Left cardiac atrium (tissue), 4 donors: ENCODE data around the gene HAVCR2. TPM values are rescaled to one million over a fixed set of nuclear protein-coding genes. Genes with fewer than 3 reads are reported as not detected.
"Not testable (repeated sequence)": the region's sequence is repeated elsewhere in the genome, so short reads cannot be mapped to it uniquely, and the experiment has no call there.

Source experiments
- ATAC-seq, 2 donors: fragments of 200-7000 bp; cut with Tn5 transposase; one replicate each; pipeline ENCODE4 v1.9.1; 2020; ENCODE audit warnings: mild to moderate bottlenecking in 2 of 2, moderate library complexity in 2 of 2
- DNase-seq: peaks from one replicate; pipeline ENCODE4 v3.0.0-alpha.2; 2020
- intact Hi-C, 2 donors: fragments of 100-400 bp; cut with DNase I; formaldehyde crosslinking; loops; one replicate each; pipeline versions ENCODE4 v1.14.1 to v1.15.1; 2022 to 2023
- total RNA-seq, 2 donors: library from RNA; stranded (reverse); fragmentation: NEBNext Ultra II Directional; extraction: Animal tissue kit (Norgen Biotek cat#: 25700); gene quantifications; one replicate each; pipeline ENCODE4 v1.2.1, GENCODE V29; 2021
- donor health status: DM: no; HTN: yes; CAD: no.
- donor health status: DM: no; HTN: yes; CAD: no; lungs with severe emphysema.
- donor health status: DM: yes; HTN: yes; CAD: no.
- donor health status: Dilated cardiomyopathy.

Gene HAVCR2
- total RNA-seq, 2 donors from 2014 or later = 5.7 to 11.4 TPM

GRCh38 chr5:157106630-157107461 is 2.0 kb downstream of the HAVCR2 start:
- peak in 1 of 2 donors; percentile 52 for ATAC-seq
- peak; percentile 63 for DNase-seq
- intact Hi-C loops = no loop called here

- intact Hi-C loops = no loop called here
- DNase-seq (no peak), ATAC-seq (peak; percentile 44 to 71)
Measured at GRCh38 chr5:157100140-157100679, 8.6 kb downstream of the HAVCR2 start.

GRCh38 chr5:157088342-157088990 is 20.4 kb downstream of the HAVCR2 start:
- DNase-seq = no peak
- no peak for ATAC-seq
- intact Hi-C loops = no loop called here

- intact Hi-C loops = no loop called here
Measured at GRCh38 chr5:157086751-157087359, 22.0 kb downstream of the HAVCR2 start.

GRCh38 chr5:157085930-157086329 is 22.9 kb downstream of the HAVCR2 start:
- ATAC-seq = no peak
- DNase-seq = no peak
- intact Hi-C loops = no loop called here

More at GRCh38 chr5:157086751-157087359, 22.0 kb downstream of the HAVCR2 start:
- no peak for ATAC-seq
- DNase-seq = no peak

- intact Hi-C loops = no loop called here
- no peak for DNase-seq
- ATAC-seq = no peak
Measured at GRCh38 chr5:157080286-157080685, 28.6 kb downstream of the HAVCR2 start.

GRCh38 chr5:157076558-157076957 is 32.3 kb downstream of the HAVCR2 start:
- peak; percentile 44 to 82 for ATAC-seq
- peak; percentile 22 for DNase-seq
- intact Hi-C loops = no loop called here

- DNase-seq = no peak
- intact Hi-C loops = no loop called here
- ATAC-seq = no peak
Measured at GRCh38 chr5:157072508-157072907, 36.3 kb downstream of the HAVCR2 start.

GRCh38 chr5:157069949-157070348 is 38.9 kb downstream of the HAVCR2 start:
- DNase-seq = no peak
- intact Hi-C loops = no loop called here
- no peak for ATAC-seq

- DNase-seq = no peak
- intact Hi-C loops = no loop called here
- ATAC-seq = no peak
Measured at GRCh38 chr5:157068785-157069184, 40.1 kb downstream of the HAVCR2 start.

- ATAC-seq (no peak), DNase-seq (no peak)
- intact Hi-C loops = no loop called here
Measured at GRCh38 chr5:157068339-157068738, 40.5 kb downstream of the HAVCR2 start.

- ATAC-seq = no peak
- intact Hi-C loops = no loop called here
- no peak for DNase-seq
Measured at GRCh38 chr5:157067005-157067404, 41.8 kb downstream of the HAVCR2 start.

GRCh38 chr5:157066080-157066479 is 42.8 kb downstream of the HAVCR2 start:
- intact Hi-C loops = no loop called here
- DNase-seq = no peak
- no peak for ATAC-seq

- intact Hi-C loops = no loop called here
- ATAC-seq = peak in 1 of 2 donors; percentile 55
- no peak for DNase-seq
Measured at GRCh38 chr5:157063776-157064430, 44.9 kb downstream of the HAVCR2 start.

GRCh38 chr5:157059891-157060290 is 49.0 kb downstream of the HAVCR2 start:
- DNase-seq (no peak), ATAC-seq (no peak)
- intact Hi-C loops = no loop called here

- DNase-seq (no peak), ATAC-seq (no peak)
- intact Hi-C loops = no loop called here
Measured at GRCh38 chr5:157059093-157059539, 49.7 kb downstream of the HAVCR2 start, which contains the start of gene HAVCR1. Gene HAVCR1, minus strand, starts transcription at chr5:157059116. Its CDS starts 1,173 bp downstream, at chr5:157057943.

GRCh38 chr5:157057459-157058370 is 51.1 kb downstream of the HAVCR2 start:
- ATAC-seq (no peak), DNase-seq (no peak)
- intact Hi-C loops = no loop called here

GRCh38 chr5:157056848-157057247 is 52.0 kb downstream of the HAVCR2 start:
- DNase-seq, ATAC-seq, intact Hi-C loops: not testable (repeated sequence)
